PC-3 (cell line): ENCODE measurements around the gene AMN. TPM values are rescaled to one million over a fixed set of nuclear protein-coding genes. Genes with fewer than 3 reads are reported as not detected.

Experiments
- ATAC-seq: fragments of 200-7000 bp; cut with Tn5 transposase; 2 replicates; pipeline ENCODE4 v1.9.1; 2020; ENCODE audit warnings: mild to moderate bottlenecking, moderate library complexity
- BruUV-seq: library from RNA; stranded (reverse); fragments of 400-500 nt; replicated peaks from 2 replicates; lab custom pipeline; 2021; lab: Mats Ljungman, UMichigan
- CTCF ChIA-PET: fragments of 300-600 bp; sonication (Branson Sonifier 250); formaldehyde crosslinking; loops from one replicate; lab custom pipeline; 2022; ENCODE audit warnings: antibody characterized with exemption; lab: Charles Lee
- POLR2A ChIA-PET: fragments of 300-600 bp; sonication (Branson Sonifier 250); formaldehyde crosslinking; loops from one replicate; lab custom pipeline; 2022; ENCODE audit warnings: antibody characterized with exemption; ENCODE audit not compliant: unreplicated experiment; lab: Charles Lee
- DNase-seq: peaks from one replicate; pipeline ENCODE4 v3.0.0-alpha.2; 2015
- H2AFZ ChIP-seq: fragments of 300-600 bp; sonication (generic); 2 replicates; pipeline ENCODE4 v1.6.0; 2016; ENCODE audit warnings: antibody characterized with exemption, low read length
- H3F3A ChIP-seq: fragments of 300-600 bp; sonication (generic); one replicate; pipeline ENCODE4 v1.6.0; 2017; ENCODE audit warnings: antibody characterized with exemption, low read length, control low read depth, mild to moderate bottlenecking; ENCODE audit not compliant: unreplicated experiment
- H3K27ac ChIP-seq: fragments of 300-600 bp; sonication (generic); 2 replicates; pipeline ENCODE4 v1.5.1; 2016; ENCODE audit warnings: mild to moderate bottlenecking, low read length
- H3K27me3 ChIP-seq: fragments of 300-600 bp; sonication (generic); 2 replicates; pipeline ENCODE4 v1.6.1; 2016; ENCODE audit warnings: low read length, mixed read lengths
- H3K36me3 ChIP-seq: fragments of 300-600 bp; sonication (generic); 2 replicates; pipeline ENCODE4 v1.6.1; 2016; ENCODE audit warnings: low read depth, mixed run types, low read length, mixed read lengths
- H3K4me1 ChIP-seq: fragments of 300-600 bp; sonication (generic); 2 replicates; pipeline ENCODE4 v1.5.1; 2016; ENCODE audit warnings: low read length; ENCODE audit not compliant: insufficient read depth
- H3K4me2 ChIP-seq: fragments of 300-600 bp; sonication (generic); 2 replicates; pipeline ENCODE4 v1.6.0; 2016; ENCODE audit warnings: low read length
- H3K4me3 ChIP-seq: fragments of 300-600 bp; sonication (generic); 2 replicates; pipeline ENCODE4 v1.5.1; 2016; ENCODE audit warnings: mild to moderate bottlenecking, low read length, mixed read lengths
- H3K79me2 ChIP-seq: fragments of 300-600 bp; sonication (generic); 2 replicates; pipeline ENCODE4 v1.6.1; 2017; ENCODE audit warnings: low read length, mixed read lengths
- H3K9ac ChIP-seq: fragments of 300-600 bp; sonication (generic); 2 replicates; pipeline ENCODE4 v1.6.0; 2016; ENCODE audit warnings: mild to moderate bottlenecking, low read length
- H3K9me2 ChIP-seq: fragments of 300-600 bp; sonication (generic); replicated peaks from 2 replicates; pipeline ENCODE4 v1.6.1; 2016; ENCODE audit warnings: mixed run types, low read length, mixed read lengths
- H3K9me3 ChIP-seq: fragments of 300-600 bp; sonication (generic); 2 replicates; pipeline ENCODE4 v1.6.1; 2016; ENCODE audit warnings: low read length, mixed read lengths
- H4K20me1 ChIP-seq: fragments of 300-600 bp; sonication (generic); 2 replicates; pipeline ENCODE4 v1.6.1; 2016; ENCODE audit warnings: low read length, mixed read lengths
- CTCF ChIP-seq: fragments of 300-600 bp; sonication (generic); conservative IDR thresholded peaks from 2 replicates; pipeline ENCODE4 v1.5.1; 2017; ENCODE audit warnings: antibody characterized with exemption, low read depth, mild to moderate bottlenecking, low read length
- EZH2 ChIP-seq: fragments of 300-600 bp; sonication (generic); IDR thresholded peaks from one replicate; pipeline ENCODE4 v1.6.1; 2017; ENCODE audit warnings: antibody characterized with exemption, mild to moderate bottlenecking, low read length; ENCODE audit not compliant: unreplicated experiment
- EZH2phosphoT487 ChIP-seq: fragments of 300-600 bp; sonication (generic); IDR thresholded peaks from 2 replicates; pipeline ENCODE4 v1.6.1; 2018; ENCODE audit warnings: mild to moderate bottlenecking, antibody characterized with exemption, low read length, borderline replicate concordance
- intact Hi-C: fragments of 100-400 bp; cut with micrococcal nuclease; formaldehyde crosslinking; loops from 2 replicates; pipeline ENCODE4 v1.9.0; 2023
- total RNA-seq: library from RNA; depleted of rRNA; stranded (reverse); fragments of >200 nt; gene quantifications from 2 replicates; pipeline ENCODE4 v1.2.3, GENCODE V29; 2014

The AMN gene
- total RNA-seq, 1 experiment from 2014 or later, result not detected

GRCh38 chr14:102929241-102930137, 7.0 kb downstream of the AMN start:
- TF ChIP-seq EZH2phosphoT487 (no peak), CTCF (no peak), EZH2 (no peak)
- CTCF ChIA-PET, result no interaction called here
- H3K4me2 ChIP-seq, result peak overlapping the region; percentile 64
- H4K20me1 ChIP-seq, result no peaks in the 10 kb centered on the region
- H3K9me3 ChIP-seq, result no peaks in the 10 kb centered on the region
- intact Hi-C loops, result no loop called here
- peak; percentile 4 for ATAC-seq
- no peak for DNase-seq
- H3K36me3 ChIP-seq, result no peaks in the 10 kb centered on the region; the same call in 1 of the 2 replicates
- no peaks in the 10 kb centered on the region for H3F3A ChIP-seq
- H3K9ac ChIP-seq, result no peak overlapping the region
- POLR2A ChIA-PET, result no interaction called here
- peak overlapping the region; percentile 48 for H3K4me3 ChIP-seq
- no peaks in the 10 kb centered on the region for H3K9me2 ChIP-seq
- H3K27ac ChIP-seq, result no peak overlapping the region
- peaks cover 8% of the 10 kb centered on the region; the same call in 1 of the 2 replicates for H3K4me1 ChIP-seq
- peak overlapping the region; percentile 22; the same call in 1 of the 2 replicates for H2AFZ ChIP-seq
- H3K27me3 ChIP-seq, result peaks cover 5% of the 10 kb centered on the region
- H3K79me2 ChIP-seq, result no peaks in the 10 kb centered on the region
- no TSS peak for BruUV-seq

GRCh38 chr14:102930138-102930752, 7.8 kb downstream of the AMN start:
- ATAC-seq, result peak; percentile 33
- Histone ChIP-seq H3K36me3 (no peaks in the 10 kb centered on the region; the same call in 1 of the 2 replicates), H3K9me3 (no peaks in the 10 kb centered on the region), H3K4me2 (peak overlapping the region; percentile 64), H3K27ac (no peak overlapping the region), H2AFZ (peak overlapping the region; percentile 22; the same call in 1 of the 2 replicates), H3K9me2 (no peaks in the 10 kb centered on the region), H3K4me3 (peak overlapping the region; percentile 48), H4K20me1 (no peaks in the 10 kb centered on the region), H3K27me3 (peaks cover 5% of the 10 kb centered on the region), H3F3A (no peaks in the 10 kb centered on the region), H3K9ac (no peak overlapping the region), H3K79me2 (no peaks in the 10 kb centered on the region), H3K4me1 (peaks cover 8% of the 10 kb centered on the region; the same call in 1 of the 2 replicates)
- no TSS peak for BruUV-seq
- no peak for TF ChIP-seq EZH2
- no peak for TF ChIP-seq CTCF
- no peak for TF ChIP-seq EZH2phosphoT487
- DNase-seq, result no peak
- intact Hi-C loops, result no loop called here
- ChIA-PET CTCF (no interaction called here), POLR2A (no interaction called here)
